AG04449 (cell line): ENCODE results near the gene DCAKD.

Experiments used
- CTCF ChIA-PET: fragments of 350-600 bp; formaldehyde crosslinking; extraction: SDS; loops from one replicate; lab custom pipeline; 2021; ENCODE audit warnings: antibody characterized with exemption; lab: Yijun Ruan, JAX
- POLR2A ChIA-PET: fragments of 400-600, 350-600 bp; formaldehyde crosslinking; extraction: SDS; loops from one replicate; lab custom pipeline; 2020; ENCODE audit warnings: antibody characterized with exemption, inconsistent platforms; lab: Yijun Ruan, JAX
- DNase-seq: peaks from one replicate; pipeline ENCODE4 v3.0.0-alpha.2; 2010; ENCODE audit warnings: low read depth, low spot score
- H3K4me3 ChIP-seq: 2 replicates; pipeline ENCODE4 v1.5.1; 2011; ENCODE audit warnings: low read depth, mild to moderate bottlenecking, control low read depth, low read length
- CTCF ChIP-seq: IDR thresholded peaks from one replicate; pipeline ENCODE4 v1.5.1; 2011; ENCODE audit warnings: mild to moderate bottlenecking, moderate library complexity, low read length, control low read depth, inconsistent platforms; ENCODE audit not compliant: insufficient read depth; ENCODE audit errors: missing control alignments

DCAKD gene

GRCh38 chr17:45048795-45049563 is 2.5 kb downstream of the DCAKD start:
- POLR2A ChIA-PET: no interaction called here
- DNase-seq: no peak
- CTCF ChIA-PET: interaction anchor here (1.2 to 9.0 kb wide), 5 partner anchors 11 to 86 kb away, joined by 4 to 74 read pairs (median 5); partner anchors contain the start of gene ACBD4
- no peak overlapping the region for H3K4me3 ChIP-seq
- TF ChIP-seq CTCF: peak; percentile 28

- TF ChIP-seq CTCF: no peak
- POLR2A ChIA-PET: no interaction called here
- DNase-seq: no peak
- H3K4me3 ChIP-seq: no peak overlapping the region
- CTCF ChIA-PET: interaction anchor here (1.0 to 9.0 kb wide), 5 partner anchors 26 to 272 kb away, joined by 3 to 74 read pairs (median 4); partner anchors contain the start of gene ACBD4
Measured at GRCh38 chr17:45046537-45047125, 4.8 kb downstream of the DCAKD start.

- DNase-seq: no peak
- ChIA-PET POLR2A (interaction anchor here (0.6 kb wide), 1 partner anchor 36 kb away, joined by 3 read pairs; no protein-coding TSS in a partner anchor), CTCF (interaction anchor here (0.7 to 9.0 kb wide), 3 partner anchors 9 to 124 kb away, joined by 3 to 74 read pairs (median 5); no protein-coding TSS in a partner anchor)
- no peak overlapping the region for H3K4me3 ChIP-seq
- no peak for TF ChIP-seq CTCF
Measured at GRCh38 chr17:45043813-45044540, 7.5 kb downstream of the DCAKD start.

GRCh38 chr17:45042346-45043120 is 8.9 kb downstream of the DCAKD start:
- DNase-seq: no peak
- no peak for TF ChIP-seq CTCF
- H3K4me3 ChIP-seq: no peak overlapping the region
- CTCF ChIA-PET: interaction anchor here (0.8 to 9.0 kb wide), 4 partner anchors 22 to 122 kb away, joined by 3 to 74 read pairs (median 4); partner anchors contain the start of gene ACBD4
- POLR2A ChIA-PET: no interaction called here

GRCh38 chr17:45040459-45040858 is 11.0 kb downstream of the DCAKD start:
- TF ChIP-seq CTCF: no peak
- H3K4me3 ChIP-seq: no peak overlapping the region
- DNase-seq: no peak
- CTCF ChIA-PET: interaction anchor here (1.2 to 8.2 kb wide), 4 partner anchors 18 to 261 kb away, joined by 3 to 186 read pairs (median 6); partner anchors contain the start of gene ACBD4
- POLR2A ChIA-PET: interaction anchor here (1.0 to 1.5 kb wide), 2 partner anchors 9 to 12 kb away, joined by 4 read pairs; no protein-coding TSS in a partner anchor
